Bronchial epithelial cell (primary cell): ENCODE results near the gene SLC45A1. TPM values are rescaled to one million over a fixed set of nuclear protein-coding genes. Genes with fewer than 3 reads are reported as not detected.

Experiments
- DNase-seq: peaks from one replicate; pipeline ENCODE4 v3.0.0-alpha.2; 2010; ENCODE audit warnings: low read depth
- FAIRE-seq: peaks from 2 replicates; lab custom pipeline; 2011; peaks lifted over from hg19 to GRCh38; lab: Jason Lieb, UNC
- H3K27me3 ChIP-seq: 2 replicates; pipeline ENCODE4 v1.5.1; 2011; ENCODE audit warnings: low read length; ENCODE audit not compliant: control insufficient read depth, insufficient read depth
- H3K36me3 ChIP-seq: 2 replicates; pipeline ENCODE4 v1.5.1; 2011; ENCODE audit warnings: low read length; ENCODE audit not compliant: control insufficient read depth, insufficient read depth
- H3K4me3 ChIP-seq: 2 replicates; pipeline ENCODE4 v1.5.1; 2011; ENCODE audit warnings: mild to moderate bottlenecking, low read depth, low read length, control low read depth
- total RNA-seq: library from RNA; depleted of rRNA; stranded (reverse); fragments of >200 nt; gene quantifications from 2 replicates; pipeline ENCODE4 v1.2.1, GENCODE V29; 2014
- TF ChIP-seq, protein P1 (sequence below): IDR thresholded peaks from 2 replicates; pipeline ENCODE4 v1.5.1; 2011; ENCODE audit warnings: mild to moderate bottlenecking, moderate library complexity, low read length, control low read depth, inconsistent platforms; ENCODE audit not compliant: insufficient read depth, severe bottlenecking

Gene SLC45A1
- total RNA-seq, 1 donor from 2014 or later = 0.26 TPM

DNA sequence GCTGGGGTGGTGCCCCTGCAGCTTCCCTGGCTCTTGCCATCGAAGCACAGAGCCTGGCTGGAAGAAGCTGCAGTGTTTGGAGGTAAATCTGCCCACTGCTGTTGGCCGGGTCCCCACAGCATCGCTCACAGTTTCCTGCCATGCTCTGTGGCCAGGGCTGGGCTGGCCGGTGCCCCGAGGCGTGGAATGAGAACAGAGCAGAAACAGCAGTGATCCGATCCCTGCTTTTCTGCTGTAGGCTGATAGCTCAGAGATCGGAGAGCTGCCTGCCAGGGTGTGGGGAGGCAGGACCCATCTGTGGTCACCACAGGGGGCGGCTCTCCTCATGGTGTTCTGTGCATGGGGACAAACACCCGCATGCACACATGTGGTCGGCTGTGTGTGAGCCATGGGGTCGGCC, 11.5 kb downstream of the SLC45A1 start:
- H3K36me3 ChIP-seq = no peaks in the 10 kb centered on the region
- no peak overlapping the region for H3K4me3 ChIP-seq
- DNase-seq (no peak), FAIRE-seq (no peak)
- TF ChIP-seq, protein P1, sequence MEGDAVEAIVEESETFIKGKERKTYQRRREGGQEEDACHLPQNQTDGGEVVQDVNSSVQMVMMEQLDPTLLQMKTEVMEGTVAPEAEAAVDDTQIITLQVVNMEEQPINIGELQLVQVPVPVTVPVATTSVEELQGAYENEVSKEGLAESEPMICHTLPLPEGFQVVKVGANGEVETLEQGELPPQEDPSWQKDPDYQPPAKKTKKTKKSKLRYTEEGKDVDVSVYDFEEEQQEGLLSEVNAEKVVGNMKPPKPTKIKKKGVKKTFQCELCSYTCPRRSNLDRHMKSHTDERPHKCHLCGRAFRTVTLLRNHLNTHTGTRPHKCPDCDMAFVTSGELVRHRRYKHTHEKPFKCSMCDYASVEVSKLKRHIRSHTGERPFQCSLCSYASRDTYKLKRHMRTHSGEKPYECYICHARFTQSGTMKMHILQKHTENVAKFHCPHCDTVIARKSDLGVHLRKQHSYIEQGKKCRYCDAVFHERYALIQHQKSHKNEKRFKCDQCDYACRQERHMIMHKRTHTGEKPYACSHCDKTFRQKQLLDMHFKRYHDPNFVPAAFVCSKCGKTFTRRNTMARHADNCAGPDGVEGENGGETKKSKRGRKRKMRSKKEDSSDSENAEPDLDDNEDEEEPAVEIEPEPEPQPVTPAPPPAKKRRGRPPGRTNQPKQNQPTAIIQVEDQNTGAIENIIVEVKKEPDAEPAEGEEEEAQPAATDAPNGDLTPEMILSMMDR = no peak
- H3K27me3 ChIP-seq = no peaks in the 10 kb centered on the region

DNA sequence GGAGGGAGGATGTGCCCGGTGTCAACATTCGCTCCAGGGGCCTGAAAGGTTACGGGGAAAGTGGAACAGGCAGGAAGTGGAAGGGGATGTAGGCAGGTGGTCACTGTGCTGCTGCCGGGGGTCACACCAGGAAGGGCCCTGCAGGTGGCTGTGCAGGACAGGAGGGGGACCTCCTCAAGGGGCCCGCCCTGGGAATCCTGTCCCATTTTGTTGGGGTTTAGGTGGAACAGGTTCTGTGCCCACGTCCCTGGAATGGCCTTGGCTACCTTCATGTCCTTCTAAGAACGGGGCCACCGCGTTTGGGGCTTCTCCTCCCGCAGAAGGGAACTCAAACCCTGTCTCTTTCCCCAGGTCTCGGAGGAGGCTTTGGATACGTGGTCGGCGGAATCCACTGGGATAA, 11.9 kb downstream of the SLC45A1 start:
- TF ChIP-seq, protein P1 = no peak
- H3K36me3 ChIP-seq = no peaks in the 10 kb centered on the region
- FAIRE-seq (no peak), DNase-seq (no peak)
- H3K27me3 ChIP-seq = no peaks in the 10 kb centered on the region
- no peak overlapping the region for H3K4me3 ChIP-seq

DNA sequence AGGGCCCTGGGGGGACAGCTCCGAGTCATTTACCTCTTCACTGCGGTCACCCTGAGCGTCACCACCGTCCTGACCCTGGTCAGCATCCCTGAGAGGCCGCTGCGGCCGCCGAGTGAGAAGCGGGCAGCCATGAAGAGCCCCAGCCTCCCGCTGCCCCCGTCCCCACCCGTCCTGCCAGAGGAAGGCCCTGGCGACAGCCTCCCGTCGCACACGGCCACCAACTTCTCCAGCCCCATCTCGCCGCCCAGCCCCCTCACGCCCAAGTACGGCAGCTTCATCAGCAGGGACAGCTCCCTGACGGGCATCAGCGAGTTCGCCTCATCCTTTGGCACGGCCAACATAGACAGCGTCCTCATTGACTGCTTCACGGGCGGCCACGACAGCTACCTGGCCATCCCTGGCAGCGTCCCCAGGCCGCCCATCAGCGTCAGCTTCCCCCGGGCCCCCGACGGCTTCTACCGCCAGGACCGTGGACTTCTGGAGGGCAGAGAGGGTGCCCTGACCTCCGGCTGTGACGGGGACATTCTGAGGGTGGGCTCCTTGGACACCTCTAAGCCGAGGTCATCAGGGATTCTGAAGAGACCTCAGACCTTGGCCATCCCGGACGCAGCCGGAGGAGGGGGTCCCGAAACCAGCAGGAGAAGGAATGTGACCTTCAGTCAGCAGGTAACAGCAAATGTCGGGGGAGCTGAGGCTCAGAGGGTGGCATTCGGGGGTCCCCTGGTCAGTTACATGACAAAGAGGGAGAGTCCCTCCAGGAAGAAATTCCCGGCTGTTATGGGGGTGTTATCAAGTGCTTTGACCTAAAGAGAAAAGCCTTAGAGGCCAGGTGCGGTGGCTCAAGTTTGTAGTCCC, 12.6 kb downstream of the SLC45A1 start:
- Histone ChIP-seq H3K27me3 (no peaks in the 10 kb centered on the region), H3K36me3 (no peaks in the 10 kb centered on the region), H3K4me3 (no peak overlapping the region)
- DNase-seq = no peak
- no peak for FAIRE-seq
- TF ChIP-seq, protein P1 = no peak

DNA sequence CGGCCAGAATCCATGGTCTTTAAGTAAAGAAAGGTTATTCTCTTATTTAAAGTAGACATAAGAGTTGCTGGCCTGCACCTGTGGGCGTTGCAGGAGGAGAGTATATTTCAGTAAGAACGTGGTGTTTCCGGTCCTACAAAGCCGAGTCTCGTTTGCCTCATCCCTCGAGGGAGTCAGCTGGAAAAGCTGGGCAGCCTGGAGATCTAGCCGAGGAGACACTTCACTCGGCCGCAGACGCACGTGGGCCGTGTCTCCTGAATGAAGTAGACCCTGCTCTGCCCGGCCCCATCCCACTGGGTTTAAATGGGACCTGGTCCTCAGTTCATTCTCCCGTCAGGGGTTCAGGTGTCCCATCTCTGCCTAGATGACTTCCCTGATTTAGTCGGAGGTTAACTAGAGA, 14.9 kb downstream of the SLC45A1 start:
- TF ChIP-seq, protein P1 = no peak
- Histone ChIP-seq H3K36me3 (no peaks in the 10 kb centered on the region), H3K27me3 (no peaks in the 10 kb centered on the region), H3K4me3 (no peak overlapping the region)
- FAIRE-seq (no peak), DNase-seq (no peak)

DNA sequence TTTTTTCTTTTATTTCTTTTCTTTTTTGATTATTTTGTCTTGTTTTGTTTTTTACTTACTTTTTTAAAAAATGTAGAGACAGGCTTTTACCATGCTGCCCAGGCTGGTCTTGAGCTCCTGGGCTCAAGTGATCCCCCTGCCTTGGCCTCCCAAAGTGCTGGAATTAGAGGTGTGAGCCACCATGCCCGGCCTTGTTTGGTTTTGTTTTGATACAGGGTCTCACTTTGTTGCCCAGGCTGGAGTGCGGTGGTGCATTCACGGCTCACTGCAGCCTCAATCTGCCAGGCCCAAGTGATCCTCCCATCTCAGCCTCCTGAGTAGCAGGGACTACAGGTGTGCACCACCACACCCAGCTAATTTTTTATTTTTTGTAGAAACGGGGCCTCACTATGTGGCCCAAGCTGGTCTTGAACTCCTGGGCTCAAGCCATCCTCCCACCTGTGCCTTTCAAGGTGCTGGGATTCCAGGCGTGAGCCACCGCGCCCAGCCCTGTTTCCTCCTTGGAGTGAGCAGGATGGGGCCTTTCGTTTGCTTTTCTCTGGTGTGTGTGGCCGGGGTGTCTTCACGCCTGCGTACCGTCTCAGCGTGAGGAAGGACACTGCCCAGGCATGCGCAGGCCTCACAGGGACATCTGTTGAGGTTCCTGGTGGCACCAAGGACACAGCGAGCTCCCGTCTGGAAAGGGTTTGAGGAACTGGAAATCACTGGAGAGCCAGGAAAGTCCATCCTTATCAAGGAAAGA, 15.5 kb downstream of the SLC45A1 start:
- Histone ChIP-seq H3K27me3 (no peaks in the 10 kb centered on the region), H3K4me3 (no peak overlapping the region), H3K36me3 (no peaks in the 10 kb centered on the region)
- TF ChIP-seq, protein P1 = no peak
- DNase-seq (no peak), FAIRE-seq (no peak)
